HT-29 (cell line): ENCODE measurements around the gene NFASC. TPM values are rescaled to one million over a fixed set of nuclear protein-coding genes. Genes with fewer than 3 reads are reported as not detected.

Experiments
- DNase-seq: peaks from one replicate; pipeline ENCODE4 v3.0.0-alpha.2; 2015; ENCODE audit warnings: low spot score
- total RNA-seq: library from RNA; depleted of rRNA; stranded (reverse); fragments of >200 nt; shearing (Covaris generic); gene quantifications from 2 replicates; pipeline ENCODE4 v1.2.3, GENCODE V29; 2014

Gene NFASC
- total RNA-seq, 1 experiment from 2014 or later = not detected

- no peak for DNase-seq
Observed at GRCh38 chr1:204858363-204858821, 12.3 kb upstream of the NFASC start.

GRCh38 chr1:204859861-204860267, 10.8 kb upstream of the NFASC start:
- no peak for DNase-seq

GRCh38 chr1:204863024-204863423, 7.6 kb upstream of the NFASC start:
- no peak for DNase-seq

GRCh38 chr1:204863730-204864129, 6.9 kb upstream of the NFASC start:
- no peak for DNase-seq

- no peak for DNase-seq
Observed at GRCh38 chr1:204866051-204866596, 4.5 kb upstream of the NFASC start.

GRCh38 chr1:204867203-204867602, 3.5 kb upstream of the NFASC start:
- DNase-seq = no peak

- no peak for DNase-seq
Observed at GRCh38 chr1:204867666-204868339, 2.9 kb upstream of the NFASC start.

- no peak for DNase-seq
Observed at GRCh38 chr1:204868340-204868700, 2.3 kb upstream of the NFASC start.

GRCh38 chr1:204869097-204869496, 1.6 kb upstream of the NFASC start:
- DNase-seq = no peak

GRCh38 chr1:204871405-204872037, 859 bp downstream of the NFASC start:
- DNase-seq = no peak

- DNase-seq = no peak
Observed at GRCh38 chr1:204872262-204872881, 1.7 kb downstream of the NFASC start.

GRCh38 chr1:204873176-204873575, 2.5 kb downstream of the NFASC start:
- DNase-seq = no peak

GRCh38 chr1:204873714-204874113, 3.1 kb downstream of the NFASC start:
- DNase-seq = no peak

- no peak for DNase-seq
Observed at GRCh38 chr1:204874274-204874673, 3.6 kb downstream of the NFASC start.

- DNase-seq = no peak
Observed at GRCh38 chr1:204875255-204875654, 4.6 kb downstream of the NFASC start.

GRCh38 chr1:204878621-204879234, 8.1 kb downstream of the NFASC start:
- no peak for DNase-seq

GRCh38 chr1:204879351-204879750, 8.7 kb downstream of the NFASC start:
- DNase-seq = no peak

- no peak for DNase-seq
Observed at GRCh38 chr1:204880906-204881305, 10.2 kb downstream of the NFASC start.

- DNase-seq = no peak
Observed at GRCh38 chr1:204882479-204882878, 11.8 kb downstream of the NFASC start.

GRCh38 chr1:204883405-204883804, 12.7 kb downstream of the NFASC start:
- DNase-seq = no peak

GRCh38 chr1:204885288-204885711, 14.6 kb downstream of the NFASC start:
- DNase-seq = no peak

GRCh38 chr1:204885790-204886189, 15.1 kb downstream of the NFASC start:
- no peak for DNase-seq
